Measurements from ENCODE around the gene ABCF2.

Gene ABCF2

GRCh38 chr7:151186640-151187408 is 40.2 kb downstream of the ABCF2 start, which contains the start of gene ASB10:
Gene ASB10 (minus strand): TSS chr7:151187250. CDS start chr7:151187130, 120 bp downstream.
- DNase-seq (ENCODE audit: low read depth, low spot score) = no peak
- no peak within 1 kb of the TSS for H3K4me3 ChIP-seq (ENCODE audit: low read depth, low read length)
- TF ChIP-seq CTCF (IDR thresholded peaks at IDR 0.05; ENCODE audit: insufficient read depth, low read length, missing control alignments) = no peak
- CTCF ChIA-PET = interaction anchor here (1.3 to 2.0 kb wide), 3 partner anchors 10 to 15 kb away, joined by 3 to 7 read pairs (median 6); no protein-coding TSS in a partner anchor
- POLR2A ChIA-PET = interaction anchor here (0.6 kb wide), 1 partner anchor 93 kb away, joined by 3 read pairs; no protein-coding TSS in a partner anchor

GRCh38 chr7:151185762-151186639 is 41.0 kb downstream of the ABCF2 start:
- ChIA-PET POLR2A (interaction anchor here (0.6 kb wide), 1 partner anchor 92 kb away, joined by 3 read pairs; no protein-coding TSS in a partner anchor), CTCF (interaction anchor here (0.6 to 1.8 kb wide), 3 partner anchors 9 to 23 kb away, joined by 3 to 7 read pairs (median 4); no protein-coding TSS in a partner anchor)
- DNase-seq (ENCODE audit: low read depth, low spot score) = no peak
- H3K4me3 ChIP-seq (ENCODE audit: low read depth, low read length) = no peak overlapping the region
- TF ChIP-seq CTCF (IDR thresholded peaks at IDR 0.05; ENCODE audit: insufficient read depth, low read length, missing control alignments) = no peak

- TF ChIP-seq CTCF (IDR thresholded peaks at IDR 0.05; ENCODE audit: insufficient read depth, low read length, missing control alignments) = no peak
- POLR2A ChIA-PET = no interaction called here
- CTCF ChIA-PET = interaction anchor here (2.5 to 5.4 kb wide), 2 partner anchors 9 to 12 kb away, joined by 10 to 32 read pairs; partner anchors contain the start of gene GBX1
- no peak for DNase-seq (ENCODE audit: low read depth, low spot score)
- H3K4me3 ChIP-seq (ENCODE audit: low read depth, low read length) = no peak overlapping the region
Measured at GRCh38 chr7:151181011-151181431, 46.0 kb downstream of the ABCF2 start.

GRCh38 chr7:151179946-151180345 is 47.1 kb downstream of the ABCF2 start:
- ChIA-PET POLR2A (no interaction called here), CTCF (interaction anchor here (1.6 to 5.4 kb wide), 3 partner anchors 11 to 217 kb away, joined by 8 to 32 read pairs (median 9); partner anchors contain the start of gene GBX1)
- no peak overlapping the region for H3K4me3 ChIP-seq (ENCODE audit: low read depth, low read length)
- TF ChIP-seq CTCF (IDR thresholded peaks at IDR 0.05; ENCODE audit: insufficient read depth, low read length, missing control alignments) = no peak
- no peak for DNase-seq (ENCODE audit: low read depth, low spot score)

- CTCF ChIA-PET = interaction anchor here (0.7 to 5.4 kb wide), 4 partner anchors 8 to 216 kb away, joined by 4 to 32 read pairs (median 8); partner anchors contain the start of gene GBX1
- no peak for DNase-seq (ENCODE audit: low read depth, low spot score)
- no peak for TF ChIP-seq CTCF (IDR thresholded peaks at IDR 0.05; ENCODE audit: insufficient read depth, low read length, missing control alignments)
- POLR2A ChIA-PET = interaction anchor here (0.8 kb wide), 1 partner anchor 48 kb away, joined by 4 read pairs; the partner anchor contains the start of gene ABCF2
- no peak overlapping the region for H3K4me3 ChIP-seq (ENCODE audit: low read depth, low read length)
Measured at GRCh38 chr7:151179287-151179860, 47.6 kb downstream of the ABCF2 start.
